ENCODE results near the gene BBOX1. TPM values are rescaled to one million over a fixed set of nuclear protein-coding genes. Genes with fewer than 3 reads are reported as not detected.
"Not testable (repeated sequence)": the region's sequence is repeated elsewhere in the genome, so short reads cannot be mapped to it uniquely, and the experiment has no call there.

Gene BBOX1
- total RNA-seq, 1 donor from 2014 or later = not detected

- intact Hi-C loops (cut with micrococcal nuclease) = no loop called here
These were observed 84.1 kb downstream of the BBOX1 start for GRCh38 chr11:27124514-27125264.

GRCh38 chr11:27129686-27130085 lies 89.1 kb downstream of the BBOX1 start:
- intact Hi-C loops (cut with micrococcal nuclease) = no loop called here

- intact Hi-C loops (cut with micrococcal nuclease) = no loop called here
These were observed 90.2 kb downstream of the BBOX1 start for GRCh38 chr11:27130806-27131205.

GRCh38 chr11:27135924-27136329 lies 95.3 kb downstream of the BBOX1 start:
- intact Hi-C loops (cut with micrococcal nuclease) = not testable (repeated sequence)

- intact Hi-C loops (cut with micrococcal nuclease) = no loop called here
These were observed 98.1 kb downstream of the BBOX1 start for GRCh38 chr11:27138716-27139115.

- intact Hi-C loops (cut with micrococcal nuclease) = no loop called here
These were observed 99.2 kb downstream of the BBOX1 start for GRCh38 chr11:27139742-27140367.

GRCh38 chr11:27141576-27141975 lies 101.0 kb downstream of the BBOX1 start:
- intact Hi-C loops (cut with micrococcal nuclease) = no loop called here

GRCh38 chr11:27147916-27148315 lies 107.3 kb downstream of the BBOX1 start:
- intact Hi-C loops (cut with micrococcal nuclease) = no loop called here

- intact Hi-C loops (cut with micrococcal nuclease) = no loop called here
These were observed 107.9 kb downstream of the BBOX1 start for GRCh38 chr11:27148506-27148905.

GRCh38 chr11:27150098-27150497 lies 109.5 kb downstream of the BBOX1 start:
- intact Hi-C loops (cut with micrococcal nuclease) = no loop called here

- intact Hi-C loops (cut with micrococcal nuclease) = no loop called here
These were observed 112.5 kb downstream of the BBOX1 start for GRCh38 chr11:27153136-27153535.

GRCh38 chr11:27158456-27159334 lies 118.1 kb downstream of the BBOX1 start:
- intact Hi-C loops (cut with micrococcal nuclease) = loop anchor here (5.0 kb wide), 1 partner anchor 861 kb away; no protein-coding TSS in a partner anchor

GRCh38 chr11:27159335-27159679 lies 118.7 kb downstream of the BBOX1 start:
- intact Hi-C loops (cut with micrococcal nuclease) = loop anchor here (5.0 kb wide), 1 partner anchor 862 kb away; no protein-coding TSS in a partner anchor

GRCh38 chr11:27161071-27161470 lies 120.5 kb downstream of the BBOX1 start:
- intact Hi-C loops (cut with micrococcal nuclease) = no loop called here

- intact Hi-C loops (cut with micrococcal nuclease) = no loop called here
These were observed 121.6 kb downstream of the BBOX1 start for GRCh38 chr11:27162237-27162636.

GRCh38 chr11:27166130-27166529 lies 125.5 kb downstream of the BBOX1 start:
- intact Hi-C loops (cut with micrococcal nuclease) = no loop called here

GRCh38 chr11:27171376-27171958 lies 130.9 kb downstream of the BBOX1 start:
- intact Hi-C loops (cut with micrococcal nuclease) = no loop called here

GRCh38 chr11:27173545-27173944 lies 132.9 kb downstream of the BBOX1 start:
- intact Hi-C loops (cut with micrococcal nuclease) = no loop called here

- intact Hi-C loops (cut with micrococcal nuclease) = no loop called here
These were observed 133.4 kb downstream of the BBOX1 start for GRCh38 chr11:27174021-27174420.

- intact Hi-C loops (cut with micrococcal nuclease) = no loop called here
These were observed 134.1 kb downstream of the BBOX1 start for GRCh38 chr11:27174672-27175210.

GRCh38 chr11:27175562-27175961 lies 134.9 kb downstream of the BBOX1 start:
- intact Hi-C loops (cut with micrococcal nuclease) = not testable (repeated sequence)

All from T-helper 1 cell treated with Interleukin-12 subunit alpha and Interleukin-12 subunit beta and Interleukin-4 antibody, amounts not matched to agents 30 ng/mL and 1 ng/mL, for 36 hours (primary cell).